H9 (cell line): ENCODE results near the gene STAU1. TPM values are rescaled to one million over a fixed set of nuclear protein-coding genes. Genes with fewer than 3 reads are reported as not detected.

Source experiments
- DNase-seq: peaks from one replicate; pipeline ENCODE4 v3.0.0-alpha.2; 2017
- H2AFZ ChIP-seq: one replicate; pipeline ENCODE4 v1.6.1; 2013; ENCODE audit warnings: mild to moderate bottlenecking, low read length, control low read depth, moderate library complexity
- H2AK5ac ChIP-seq: 2 replicates; pipeline ENCODE4 v1.6.1; 2013; ENCODE audit warnings: low read length, control low read depth, mixed read lengths; ENCODE audit not compliant: insufficient read length
- H2BK120ac ChIP-seq: one replicate; pipeline ENCODE4 v1.6.1; 2013; ENCODE audit warnings: low read depth, mild to moderate bottlenecking, low read length, control low read depth, inconsistent platforms; ENCODE audit not compliant: poor library complexity, severe bottlenecking
- H2BK12ac ChIP-seq: 2 replicates; pipeline ENCODE4 v1.6.1; 2013; ENCODE audit warnings: low read length, control low read depth, mixed read lengths, low read depth; ENCODE audit not compliant: insufficient read length
- H2BK15ac ChIP-seq: 2 replicates; pipeline ENCODE4 v1.6.1; 2013; ENCODE audit warnings: low read depth, low read length, control low read depth
- H2BK20ac ChIP-seq: one replicate; pipeline ENCODE4 v1.6.1; 2013; ENCODE audit warnings: low read depth, mild to moderate bottlenecking, low read length, control low read depth, inconsistent platforms; ENCODE audit not compliant: poor library complexity, severe bottlenecking
- H2BK5ac ChIP-seq: 2 replicates; pipeline ENCODE4 v1.6.1; 2013; ENCODE audit warnings: low read length, control low read depth, mixed read lengths; ENCODE audit not compliant: insufficient read length
- H3K14ac ChIP-seq: 2 replicates; pipeline ENCODE4 v1.6.1; 2013; ENCODE audit warnings: low read length, control low read depth; ENCODE audit not compliant: insufficient read depth
- H3K18ac ChIP-seq: 2 replicates; pipeline ENCODE4 v1.6.1; 2013; ENCODE audit warnings: low read depth, mild to moderate bottlenecking, mixed read lengths, low read length, control low read depth; ENCODE audit not compliant: insufficient read length
- H3K23ac ChIP-seq: 2 replicates; pipeline ENCODE4 v1.6.1; 2013; ENCODE audit warnings: low read length, control low read depth, mixed read lengths, low read depth; ENCODE audit not compliant: insufficient read length
- H3K23me2 ChIP-seq: 2 replicates; pipeline ENCODE4 v1.6.1; 2013; ENCODE audit warnings: low read depth, mild to moderate bottlenecking, mixed read lengths, low read length, control low read depth; ENCODE audit not compliant: insufficient read length, poor library complexity, severe bottlenecking
- H3K27ac ChIP-seq: 2 replicates; pipeline ENCODE4 v1.5.1; 2013; ENCODE audit warnings: low read length, control low read depth, mixed read lengths, low read depth; ENCODE audit not compliant: insufficient read length
- H3K27me3 ChIP-seq: 2 replicates; pipeline ENCODE4 v1.6.1; 2013; ENCODE audit warnings: low read length, control low read depth, inconsistent platforms; ENCODE audit not compliant: insufficient read depth
- H3K4ac ChIP-seq: 2 replicates; pipeline ENCODE4 v1.6.1; 2013; ENCODE audit warnings: low read depth, mild to moderate bottlenecking, control low read depth, inconsistent platforms, low read length, moderate library complexity
- H3K4me1 ChIP-seq: 2 replicates; pipeline ENCODE4 v1.6.1; 2013; ENCODE audit warnings: low read length, control low read depth, inconsistent platforms; ENCODE audit not compliant: insufficient read depth
- H3K4me2 ChIP-seq: 2 replicates; pipeline ENCODE4 v1.6.1; 2013; ENCODE audit warnings: low read length, control low read depth, mixed read lengths; ENCODE audit not compliant: insufficient read length, insufficient read depth
- H3K56ac ChIP-seq: 2 replicates; pipeline ENCODE4 v1.6.1; 2013; ENCODE audit warnings: low read depth, mild to moderate bottlenecking, mixed read lengths, low read length, control low read depth; ENCODE audit not compliant: insufficient read length
- H3K79me1 ChIP-seq: 2 replicates; pipeline ENCODE4 v1.6.1; 2013; ENCODE audit warnings: low read depth, mild to moderate bottlenecking, moderate library complexity, low read length, control low read depth, inconsistent platforms; ENCODE audit not compliant: insufficient read depth, poor library complexity, severe bottlenecking
- H3K79me2 ChIP-seq: 2 replicates; pipeline ENCODE4 v1.6.1; 2013; ENCODE audit warnings: low read length, control low read depth, inconsistent platforms; ENCODE audit not compliant: insufficient read depth
- H3K9ac ChIP-seq: 2 replicates; pipeline ENCODE4 v1.6.1; 2013; ENCODE audit warnings: low read length, control low read depth, mixed read lengths; ENCODE audit not compliant: insufficient read length; ENCODE audit errors: extremely low read depth
- H3K9me3 ChIP-seq: one replicate; pipeline ENCODE4 v1.6.1; 2013; ENCODE audit warnings: low read depth, low read length, inconsistent platforms; ENCODE audit not compliant: control insufficient read depth
- H3T11ph ChIP-seq: one replicate; pipeline ENCODE4 v1.6.1; 2013; ENCODE audit warnings: mild to moderate bottlenecking, low read length, control low read depth, inconsistent platforms
- H4K20me1 ChIP-seq: one replicate; pipeline ENCODE4 v1.6.1; 2013; ENCODE audit not compliant: control insufficient read depth, insufficient read length, insufficient read depth
- H4K5ac ChIP-seq: 2 replicates; pipeline ENCODE4 v1.6.1; 2013; ENCODE audit warnings: low read depth, mild to moderate bottlenecking, mixed read lengths, low read length, control low read depth; ENCODE audit not compliant: insufficient read length
- H4K8ac ChIP-seq: replicated peaks from 2 replicates; pipeline ENCODE4 v1.6.1; 2013; ENCODE audit warnings: low read length, control low read depth, mixed read lengths, low read depth; ENCODE audit not compliant: insufficient read length
- H4K91ac ChIP-seq: 2 replicates; pipeline ENCODE4 v1.6.1; 2013; ENCODE audit warnings: low read depth, mild to moderate bottlenecking, moderate library complexity, mixed read lengths, low read length, control low read depth; ENCODE audit not compliant: insufficient read length
- H3K27ac Mint-ChIP-seq, 3 experiments: 2 replicates in 2 of 3; 3 replicates in 1 of 3; pipeline ENCODE4 v1.8.0; 2020 to 2021; ENCODE audit warnings: mixed read lengths in 3 of 3, mild to moderate bottlenecking in 1 of 3, moderate library complexity in 1 of 3
- H3K27me3 Mint-ChIP-seq: 2 replicates; pipeline ENCODE4 v1.8.0; 2021; ENCODE audit warnings: low read depth, mild to moderate bottlenecking, moderate library complexity, mixed read lengths
- H3K36me3 Mint-ChIP-seq, 3 experiments: 2 replicates in 2 of 3; 3 replicates in 1 of 3; pipeline ENCODE4 v1.8.0; 2020 to 2021; ENCODE audit warnings: low read depth in 3 of 3, mixed read lengths in 3 of 3; ENCODE audit not compliant: insufficient read depth in 1 of 3
- H3K4me1 Mint-ChIP-seq, 2 experiments: 2 replicates each; pipeline ENCODE4 v1.8.0; 2020; ENCODE audit warnings: mixed read lengths in 2 of 2
- H3K4me3 Mint-ChIP-seq, 2 experiments: 2 replicates in 1 of 2; 3 replicates in 1 of 2; pipeline ENCODE4 v1.8.0; 2020 to 2021; ENCODE audit warnings: mild to moderate bottlenecking in 2 of 2, mixed read lengths in 2 of 2, moderate library complexity in 1 of 2
- H3K9me3 Mint-ChIP-seq, 2 experiments: 2 replicates in 1 of 2; 3 replicates in 1 of 2; pipeline ENCODE4 v1.8.0; 2020; ENCODE audit warnings: mild to moderate bottlenecking in 2 of 2, mixed read lengths in 2 of 2, moderate library complexity in 1 of 2
- WGBS: extraction: QIAGEN DNeasy Blood & Tissue Kit; methylation state at CpG from one replicate; pipeline ENCODE4 v1.1.7; 2013; ENCODE audit warnings: missing lambda C conversion rate, low lambda C conversion rate, mixed read lengths; ENCODE audit not compliant: insufficient read length; ENCODE audit errors: extremely low coverage; 5-methylcytosine and 5-hydroxymethylcytosine counted together
- total RNA-seq: library from RNA; stranded (reverse); gene quantifications from 2 replicates; pipeline ENCODE4 v1.2.1, GENCODE V29; 2021
- TF ChIP-seq, protein P1 (sequence below): fragments of 200-600 bp; sonication (generic); conservative IDR thresholded peaks from 3 replicates; pipeline ENCODE4 v1.8.0; 2021; ENCODE audit warnings: antibody characterized with exemption, mild to moderate bottlenecking

The STAU1 gene
- total RNA-seq, 1 experiment from 2014 or later = 106 TPM

DNA sequence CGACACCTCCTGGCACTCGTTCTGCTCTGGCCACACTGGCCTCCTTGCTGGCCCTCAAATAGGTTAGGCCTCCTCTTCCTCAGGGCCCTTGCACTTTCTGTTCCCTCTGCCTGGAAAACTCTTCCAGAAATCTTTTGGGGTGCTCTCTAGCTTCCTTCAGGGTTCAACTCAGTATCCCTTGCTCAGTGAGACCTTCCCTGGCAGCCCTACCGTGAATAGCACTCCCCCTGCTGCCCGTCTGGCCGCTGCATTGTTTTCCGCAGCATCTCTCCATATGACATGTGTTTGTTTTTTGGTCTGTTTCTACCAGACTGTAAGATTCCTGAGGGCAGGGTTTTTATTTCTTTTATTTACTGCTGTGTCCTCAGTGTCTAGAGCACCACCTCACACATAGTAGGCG lies 37.8 kb upstream of the STAU1 start:
- Histone ChIP-seq H3K9me3 (no peaks in the 10 kb centered on the region), H4K91ac (no peak overlapping the region), H3K56ac (no peak overlapping the region), H3K23ac (no peak overlapping the region), H3K14ac (no peak overlapping the region), H4K5ac (no peak overlapping the region), H2BK12ac (no peak overlapping the region), H3K23me2 (no peaks in the 10 kb centered on the region), H2AFZ (no peak overlapping the region), H2BK20ac (no peak overlapping the region), H3K79me2 (no peaks in the 10 kb centered on the region), H3K18ac (no peak overlapping the region), H4K20me1 (no peaks in the 10 kb centered on the region), H2BK5ac (no peak overlapping the region), H3T11ph (no peak overlapping the region), H3K4ac (no peak overlapping the region), H3K9ac (no peak overlapping the region), H3K27ac (no peak overlapping the region), H3K27me3 (no peaks in the 10 kb centered on the region), H2BK15ac (no peak overlapping the region), H3K79me1 (no peaks in the 10 kb centered on the region), H4K8ac (no peak overlapping the region), H2BK120ac (no peak overlapping the region), H3K4me1 (no peaks in the 10 kb centered on the region), H3K4me2 (no peak overlapping the region), H2AK5ac (no peak overlapping the region)
- Mint-ChIP-seq H3K27me3 (no peaks in the 10 kb centered on the region), H3K36me3 (peaks cover 58 to 88% (median 84%) of the 10 kb centered on the region in 3 experiments), H3K9me3 (no peaks in the 10 kb centered on the region), H3K27ac (peak overlapping the region in 1 of 3 experiments; percentile 15; a peak in 1 of 7 replicates), H3K4me1 (no peaks in the 10 kb centered on the region), H3K4me3 (no peak overlapping the region)
- DNase-seq = no peak
- TF ChIP-seq, protein P1, sequence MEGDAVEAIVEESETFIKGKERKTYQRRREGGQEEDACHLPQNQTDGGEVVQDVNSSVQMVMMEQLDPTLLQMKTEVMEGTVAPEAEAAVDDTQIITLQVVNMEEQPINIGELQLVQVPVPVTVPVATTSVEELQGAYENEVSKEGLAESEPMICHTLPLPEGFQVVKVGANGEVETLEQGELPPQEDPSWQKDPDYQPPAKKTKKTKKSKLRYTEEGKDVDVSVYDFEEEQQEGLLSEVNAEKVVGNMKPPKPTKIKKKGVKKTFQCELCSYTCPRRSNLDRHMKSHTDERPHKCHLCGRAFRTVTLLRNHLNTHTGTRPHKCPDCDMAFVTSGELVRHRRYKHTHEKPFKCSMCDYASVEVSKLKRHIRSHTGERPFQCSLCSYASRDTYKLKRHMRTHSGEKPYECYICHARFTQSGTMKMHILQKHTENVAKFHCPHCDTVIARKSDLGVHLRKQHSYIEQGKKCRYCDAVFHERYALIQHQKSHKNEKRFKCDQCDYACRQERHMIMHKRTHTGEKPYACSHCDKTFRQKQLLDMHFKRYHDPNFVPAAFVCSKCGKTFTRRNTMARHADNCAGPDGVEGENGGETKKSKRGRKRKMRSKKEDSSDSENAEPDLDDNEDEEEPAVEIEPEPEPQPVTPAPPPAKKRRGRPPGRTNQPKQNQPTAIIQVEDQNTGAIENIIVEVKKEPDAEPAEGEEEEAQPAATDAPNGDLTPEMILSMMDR = peak; percentile 32; the same call in 1 of the 3 replicates
- WGBS = no CpG with 5 or more reads among the region's 7 CpGs
